Sciatic nerve (tissue), 2 donors: ENCODE data around the gene CFAP119. TPM values are rescaled to one million over a fixed set of nuclear protein-coding genes. Genes with fewer than 3 reads are reported as not detected.

Source experiments
- ATAC-seq: fragments of 200-7000 bp; cut with Tn5 transposase; one replicate; pipeline ENCODE4 v1.9.1; 2020; ENCODE audit warnings: mild to moderate bottlenecking, moderate library complexity
- DNase-seq: peaks from one replicate; pipeline ENCODE4 v3.0.0-alpha.2; 2020; ENCODE audit warnings: low spot score
- intact Hi-C: fragments of 100-400 bp; cut with DNase I; formaldehyde crosslinking; loops from one replicate; pipeline ENCODE4 v1.14.2; 2022
- total RNA-seq: library from RNA; stranded (reverse); fragmentation: NEBNext Ultra II Directional; extraction: Animal tissue kit (Norgen Biotek cat#: 25700); gene quantifications from one replicate; pipeline ENCODE4 v1.2.1, GENCODE V29; 2021
- donor health status: DM: no; HTN: no; CAD: no.
- donor health status: DM: no; HTN: no; CAD: no.

The CFAP119 gene
- total RNA-seq, 1 donor from 2014 or later: 5.5 TPM

DNA sequence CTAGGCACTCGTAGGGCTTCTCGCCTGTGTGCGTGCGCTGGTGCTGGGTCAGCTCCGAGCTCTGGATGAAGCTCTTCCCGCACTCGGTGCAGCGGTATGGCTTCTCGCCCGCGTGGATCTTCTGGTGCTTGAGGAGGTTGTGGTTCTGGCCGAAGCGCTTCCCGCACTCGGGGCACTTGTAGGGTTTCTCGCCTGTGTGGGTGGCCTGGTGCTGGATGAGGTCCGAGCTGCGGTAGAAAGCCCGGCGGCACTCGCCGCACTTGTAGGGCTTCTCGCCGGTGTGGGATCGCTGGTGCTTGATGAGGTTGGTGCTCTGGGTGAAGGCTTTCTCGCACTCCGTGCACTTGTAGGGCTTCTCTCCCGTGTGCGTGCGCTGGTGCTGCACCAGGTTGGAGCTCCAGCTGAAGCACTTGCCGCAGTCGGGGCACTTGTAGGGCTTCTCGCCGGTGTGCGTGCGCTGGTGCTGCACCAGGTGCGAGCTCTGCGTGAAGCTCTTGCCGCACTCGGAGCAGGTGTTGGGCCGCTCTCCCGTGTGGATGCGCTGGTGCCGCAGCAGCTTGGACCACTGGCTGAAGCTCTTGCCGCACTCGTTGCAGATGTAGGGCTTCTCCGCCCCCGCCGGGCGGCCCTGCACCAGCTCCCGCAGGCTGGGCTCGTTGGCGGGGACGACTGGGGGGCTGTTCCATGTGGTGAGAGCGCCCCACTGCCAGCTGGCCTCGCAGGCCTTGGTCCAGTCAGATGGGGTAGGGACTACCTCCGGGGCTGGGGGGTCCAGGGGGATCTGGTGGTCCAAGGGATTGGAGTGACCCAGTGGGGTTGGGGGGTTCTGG lies 21.6 kb upstream of the CFAP119 start:
- DNase-seq (no peak), ATAC-seq (no peak)
- intact Hi-C loops: no loop called here

DNA sequence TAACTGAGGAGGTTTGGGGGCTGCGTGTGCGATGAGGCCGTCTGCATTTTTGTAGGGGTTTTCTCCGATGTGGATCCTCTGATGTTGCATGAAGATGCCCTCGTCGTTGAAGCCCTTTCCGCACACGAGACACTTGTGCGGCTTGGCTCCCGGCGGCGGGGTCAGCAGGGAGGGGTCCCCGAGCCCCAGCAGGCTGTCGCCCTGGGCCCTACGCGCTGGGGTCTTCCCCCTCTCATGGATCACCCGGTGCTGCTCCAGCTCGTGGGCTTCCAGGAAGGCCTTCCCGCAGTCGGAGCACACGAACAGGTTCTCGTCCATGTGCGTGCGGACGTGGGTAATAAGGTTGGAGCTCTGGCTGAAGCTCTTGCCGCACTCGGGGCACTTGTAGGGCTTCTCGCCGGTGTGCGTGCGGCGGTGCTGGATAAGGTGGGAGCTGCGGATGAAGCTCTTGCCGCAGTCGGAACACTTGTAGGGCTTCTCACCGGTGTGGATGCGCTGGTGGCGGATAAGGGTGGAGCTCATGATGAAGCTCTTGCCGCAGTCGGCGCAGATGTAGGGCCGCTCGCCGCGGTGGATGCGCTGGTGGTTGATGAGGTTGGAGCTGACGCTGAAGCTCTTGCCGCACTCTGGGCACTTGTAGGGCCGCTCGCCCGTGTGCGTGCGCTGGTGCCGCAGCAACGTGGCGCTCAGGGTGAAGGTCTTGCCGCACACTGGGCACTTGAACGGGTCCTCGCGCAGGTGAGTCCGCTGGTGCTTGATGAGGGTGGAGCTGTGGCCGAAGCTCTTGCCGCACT lies 20.8 kb upstream of the CFAP119 start:
- ATAC-seq: no peak
- no peak for DNase-seq
- intact Hi-C loops: no loop called here

- intact Hi-C loops: no loop called here
- DNase-seq (no peak), ATAC-seq (no peak)
These were observed 18.7 kb upstream of the CFAP119 start for GRCh38 chr16:30780549-30780948.

DNA sequence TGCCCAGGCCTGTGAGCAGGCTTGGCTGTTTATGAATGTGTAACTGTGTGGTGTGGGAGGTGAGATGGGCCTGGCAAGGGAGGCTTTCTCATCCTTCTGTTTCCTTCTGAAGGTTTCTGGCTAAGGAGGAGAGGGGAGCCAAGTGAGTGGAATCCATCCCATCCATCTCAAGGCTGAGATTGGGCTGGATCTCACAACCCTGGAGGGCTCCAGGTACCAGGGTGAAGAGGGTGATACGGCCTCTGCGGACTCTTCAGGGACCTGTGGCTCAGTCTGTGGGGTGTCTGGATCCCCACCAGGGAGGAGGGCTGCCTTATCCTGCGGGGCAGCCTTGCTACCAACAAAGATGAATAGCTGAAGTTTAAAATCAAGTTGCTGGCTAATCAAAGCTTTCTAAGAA lies 18.2 kb upstream of the CFAP119 start:
- ATAC-seq: no peak
- DNase-seq: no peak
- intact Hi-C loops: no loop called here

- intact Hi-C loops: no loop called here
- ATAC-seq: no peak
- no peak for DNase-seq
These were observed 17.7 kb upstream of the CFAP119 start for GRCh38 chr16:30779596-30779995.

DNA sequence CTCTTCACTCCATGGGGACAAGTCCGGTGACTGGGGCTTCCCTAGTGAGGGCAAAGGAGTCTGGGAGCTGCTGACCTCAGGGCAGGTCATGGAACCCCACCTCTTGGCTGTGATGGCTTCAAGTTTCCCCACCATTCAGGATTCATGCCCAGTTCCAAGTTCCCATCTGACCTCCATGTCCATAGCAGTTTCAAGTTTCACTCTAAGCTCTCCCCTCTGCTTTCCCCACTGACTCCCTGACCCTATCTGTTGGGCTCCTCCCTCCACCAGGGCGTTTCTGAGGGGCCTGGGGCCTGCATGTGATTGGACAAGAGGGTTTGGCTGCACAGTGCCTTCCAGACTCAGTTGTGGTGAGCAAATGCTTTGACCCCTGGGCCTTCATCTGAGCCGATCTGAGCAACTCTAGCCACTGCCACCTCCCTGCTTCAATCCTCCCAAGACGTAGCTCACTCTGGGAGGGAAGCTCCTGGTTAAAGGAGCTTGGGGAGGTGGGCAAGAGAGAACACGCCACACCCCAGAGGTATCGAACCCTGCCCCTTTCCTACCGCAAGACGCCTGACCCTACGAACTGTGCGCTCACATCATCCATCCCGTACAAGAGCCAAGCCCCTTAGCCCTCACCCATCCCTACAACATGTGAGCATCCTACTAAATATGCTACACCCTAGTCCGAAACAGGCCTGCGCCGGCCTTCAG lies 16.8 kb upstream of the CFAP119 start:
- intact Hi-C loops: no loop called here
- ATAC-seq: peak; percentile 74
- no peak for DNase-seq

DNA sequence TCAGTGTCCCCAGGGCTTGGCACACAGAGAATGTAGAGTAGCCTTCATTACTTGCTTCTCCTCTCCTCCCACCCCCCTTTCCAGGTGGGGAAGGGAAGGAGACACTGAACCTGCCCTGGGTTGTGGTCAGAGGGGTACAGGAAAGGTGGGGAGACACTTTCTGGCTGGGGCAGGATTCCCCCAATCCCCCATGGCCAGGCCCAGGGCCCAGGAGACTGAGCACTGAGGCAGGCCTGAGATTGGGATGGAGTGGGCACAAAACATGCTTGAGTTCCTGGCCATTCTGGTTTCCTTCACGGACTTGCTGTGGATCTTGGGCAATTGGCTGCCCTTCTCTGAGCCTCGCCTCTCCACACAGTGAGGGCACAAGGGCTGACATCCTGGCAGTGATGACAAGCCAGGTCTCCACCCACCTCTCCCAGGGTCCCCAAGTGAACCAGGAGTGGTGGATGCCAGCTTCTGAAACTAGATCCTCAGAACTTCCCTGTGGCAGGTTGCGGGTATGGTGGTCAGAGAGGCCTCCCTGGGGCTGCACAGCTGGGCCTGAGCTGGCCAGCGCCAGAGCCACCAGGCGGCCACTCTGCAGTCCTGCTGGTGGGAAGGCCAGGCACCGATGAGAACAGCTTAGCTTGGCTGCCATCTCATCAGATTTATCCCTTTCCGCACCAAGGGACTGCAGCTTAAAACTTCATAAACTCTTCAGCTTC lies 15.9 kb upstream of the CFAP119 start:
- DNase-seq (no peak), ATAC-seq (no peak)
- intact Hi-C loops: no loop called here

DNA sequence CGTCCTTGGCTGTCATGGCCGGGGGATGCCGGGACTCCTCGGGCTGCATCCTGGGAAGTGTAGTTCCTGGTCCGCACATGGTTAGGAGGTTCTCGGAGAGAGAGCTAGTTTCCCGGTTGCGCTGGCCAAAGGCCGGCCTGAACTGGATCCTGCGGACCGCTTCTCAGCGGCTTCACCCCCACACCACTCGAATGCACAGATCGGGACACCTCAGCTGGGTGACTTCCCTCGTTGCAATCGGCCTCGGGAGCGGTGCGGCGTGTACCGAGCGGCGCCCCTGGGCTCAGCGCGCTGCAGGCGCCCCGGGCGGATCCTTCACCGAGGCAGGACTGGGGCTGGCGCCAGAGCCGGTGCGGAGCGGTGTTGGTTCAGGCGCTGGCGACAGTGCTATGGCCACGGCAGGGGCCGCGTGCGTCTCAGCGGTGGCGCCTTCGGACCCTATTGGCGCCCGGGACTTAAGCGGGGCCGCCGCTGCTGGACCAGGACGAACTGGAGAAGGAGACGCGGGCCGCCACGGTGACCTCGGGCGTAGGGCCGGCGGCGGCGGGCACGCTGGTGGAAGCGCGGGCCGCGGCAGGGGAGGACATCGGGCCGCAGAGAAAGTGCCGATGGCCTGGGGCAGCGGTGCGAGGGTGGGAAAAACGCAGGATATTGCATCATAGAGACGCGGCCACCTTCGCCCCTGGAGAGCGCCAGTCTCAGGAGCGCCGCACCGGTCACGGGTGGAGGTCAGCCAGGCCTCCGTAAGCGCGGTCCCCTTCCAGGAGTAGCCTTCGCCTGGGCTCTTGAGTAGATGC lies 13.7 kb upstream of the CFAP119 start:
- intact Hi-C loops: no loop called here
- peak; percentile 84 for ATAC-seq
- peak; percentile 89 for DNase-seq

- intact Hi-C loops: no loop called here
- ATAC-seq (no peak), DNase-seq (no peak)
These were observed 13.2 kb upstream of the CFAP119 start for GRCh38 chr16:30775131-30775391.

DNA sequence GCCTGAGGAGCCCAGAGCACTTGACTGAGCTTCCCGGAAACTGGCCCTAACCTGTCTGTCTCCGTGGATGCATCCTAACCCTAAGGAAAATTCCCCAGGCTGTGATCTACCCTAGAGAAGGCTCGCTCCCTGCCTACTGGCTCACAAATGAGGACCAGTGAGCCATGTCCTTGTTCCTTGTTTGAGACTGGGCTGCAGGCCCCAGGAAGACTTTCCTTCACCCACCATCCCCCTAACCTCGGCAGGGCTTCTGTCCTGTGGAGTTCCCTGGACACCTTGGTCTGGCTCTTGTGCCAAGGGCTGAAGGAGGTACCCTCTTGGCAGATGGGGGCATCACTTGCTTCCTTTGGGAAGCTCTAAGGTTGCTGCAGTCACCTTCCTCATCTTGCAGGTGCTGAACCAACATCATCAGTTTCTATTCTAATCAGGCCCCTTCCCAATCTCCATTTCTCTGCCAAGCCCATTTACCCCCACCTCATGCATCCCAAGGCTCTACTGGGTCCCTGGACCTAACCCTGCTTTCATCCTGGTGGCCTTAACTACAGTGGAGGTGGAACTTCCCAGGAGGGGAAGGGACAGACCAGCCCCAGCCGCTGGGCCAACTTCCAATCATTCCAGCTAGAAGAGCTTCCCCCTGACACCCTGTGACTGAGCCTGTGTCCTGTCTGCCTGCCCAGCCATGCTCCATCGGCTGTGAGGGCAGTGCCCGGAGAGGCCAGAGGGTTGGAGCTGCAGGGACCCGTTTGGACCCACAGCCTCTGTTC lies 12.7 kb upstream of the CFAP119 start:
- ATAC-seq (peak; percentile 3), DNase-seq (no peak)
- intact Hi-C loops: no loop called here

GRCh38 chr16:30773826-30774225 lies 12.0 kb upstream of the CFAP119 start:
- DNase-seq (no peak), ATAC-seq (no peak)
- intact Hi-C loops: no loop called here

DNA sequence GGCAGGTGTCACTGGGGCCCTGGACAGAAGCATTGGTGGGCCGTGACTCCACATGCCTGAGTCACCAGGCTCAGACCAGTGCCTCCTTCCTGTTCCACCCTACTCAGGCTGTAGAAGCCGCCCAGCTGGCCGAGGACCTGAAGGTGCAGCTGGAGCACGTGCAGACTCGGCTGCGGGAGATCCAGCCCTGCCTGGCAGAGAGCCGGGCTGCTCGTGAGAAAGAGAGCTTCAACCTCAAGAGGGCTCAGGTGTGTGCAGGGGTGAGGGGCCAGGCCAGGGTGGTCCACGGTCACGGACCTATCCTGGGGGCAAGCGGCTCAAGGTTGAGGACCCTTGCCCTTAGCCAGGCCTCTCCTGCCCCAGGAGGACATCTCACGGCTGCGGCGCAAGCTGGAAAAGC lies 9.9 kb upstream of the CFAP119 start:
- intact Hi-C loops: no loop called here
- ATAC-seq (no peak), DNase-seq (no peak)

GRCh38 chr16:30769379-30770089 lies 7.7 kb upstream of the CFAP119 start:
- intact Hi-C loops: no loop called here
- DNase-seq (no peak), ATAC-seq (no peak)

- DNase-seq (no peak), ATAC-seq (no peak)
- intact Hi-C loops: no loop called here
These were observed 6.8 kb upstream of the CFAP119 start for GRCh38 chr16:30768583-30769181.

- intact Hi-C loops: no loop called here
- ATAC-seq: no peak
These were observed 6.1 kb upstream of the CFAP119 start for GRCh38 chr16:30767767-30768465.

DNA sequence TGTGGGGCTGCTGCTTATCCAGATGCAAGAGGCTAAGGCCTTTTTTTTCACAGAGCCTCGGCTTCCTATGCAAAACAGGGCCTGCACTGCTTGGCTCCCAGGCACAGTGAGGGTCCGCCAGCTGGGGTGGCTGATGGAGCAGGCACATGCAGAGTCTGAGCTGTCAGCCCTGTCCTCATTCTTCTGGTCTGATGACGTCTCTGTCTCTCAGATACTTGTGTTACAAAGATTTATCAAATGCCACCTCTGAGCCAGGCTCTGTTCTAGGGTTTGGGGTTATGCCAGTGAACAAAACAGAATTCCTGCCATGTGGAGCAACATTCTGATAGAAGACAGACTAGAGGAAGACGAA lies 5.0 kb upstream of the CFAP119 start:
- intact Hi-C loops: no loop called here
- ATAC-seq: no peak
- no peak for DNase-seq

More at GRCh38 chr16:30767767-30768465, 6.1 kb upstream of the CFAP119 start:
- DNase-seq: no peak
